Skeletal muscle satellite cell (primary cell): ENCODE data around the gene P2RY8.
"Not testable (repeated sequence)": the region's sequence is repeated elsewhere in the genome, so short reads cannot be mapped to it uniquely, and the experiment has no call there.

ENCODE experiments used
- H3K27me3 ChIP-seq: 2 replicates; pipeline ENCODE4 v1.7.0; 2013; ENCODE audit warnings: low read length; ENCODE audit not compliant: control insufficient read depth, insufficient read depth
- H3K36me3 ChIP-seq: 2 replicates; pipeline ENCODE4 v1.7.0; 2013; ENCODE audit warnings: mild to moderate bottlenecking, control low read depth, low read length; ENCODE audit not compliant: insufficient read depth
- H3K4me1 ChIP-seq: 2 replicates; pipeline ENCODE4 v1.7.0; 2013; ENCODE audit warnings: low read length; ENCODE audit not compliant: control insufficient read depth, insufficient read depth
- H3K4me2 ChIP-seq: 2 replicates; pipeline ENCODE4 v1.7.0; 2013; ENCODE audit warnings: mild to moderate bottlenecking, low read length
- H3K4me3 ChIP-seq: 2 replicates; pipeline ENCODE4 v1.7.0; 2013; ENCODE audit warnings: low read length
- H3K9ac ChIP-seq: 2 replicates; pipeline ENCODE4 v1.7.0; 2013; ENCODE audit warnings: mild to moderate bottlenecking, low read depth, low read length, moderate library complexity
- H3K9me3 ChIP-seq: replicated peaks from 2 replicates; pipeline ENCODE4 v1.7.0; 2013; ENCODE audit warnings: mild to moderate bottlenecking, control low read depth, low read length

The P2RY8 gene

GRCh38 chrX:1451661-1452515 is 85.1 kb downstream of the P2RY8 start:
- no peaks in the 10 kb centered on the region for H3K4me1 ChIP-seq

DNA sequence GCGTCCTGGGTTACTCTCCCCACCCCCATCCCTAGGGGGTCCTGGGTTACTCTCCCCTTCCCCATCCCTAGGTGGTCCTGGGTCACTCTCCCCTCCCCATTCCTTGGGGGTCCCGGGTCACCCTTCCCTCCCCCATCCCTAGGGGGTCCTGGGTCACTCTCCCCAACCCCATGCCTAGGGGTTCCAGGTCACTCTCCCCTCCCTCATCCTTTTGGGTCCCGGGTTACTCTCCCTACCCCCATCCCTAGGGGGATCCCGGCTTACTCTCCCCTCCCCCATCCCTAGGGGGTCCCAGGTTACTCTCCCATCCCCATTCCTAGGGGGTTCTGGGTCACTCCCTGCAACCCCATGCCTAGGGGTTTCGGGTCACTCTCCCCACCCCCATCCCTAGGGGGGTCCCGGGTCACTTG is 85.7 kb downstream of the P2RY8 start:
- Histone ChIP-seq H3K4me1 (no peaks in the 10 kb centered on the region), H3K4me3 (no peak overlapping the region), H3K9ac (no peak overlapping the region), H3K27me3 (peaks cover 4% of the 10 kb centered on the region), H3K9me3 (no peaks in the 10 kb centered on the region), H3K36me3 (no peaks in the 10 kb centered on the region), H3K4me2 (peak overlapping the region; percentile 89)

More at GRCh38 chrX:1451661-1452515, 85.1 kb downstream of the P2RY8 start:
- peak overlapping the region; percentile 98 for H3K4me3 ChIP-seq
- H3K27me3 ChIP-seq = peaks cover 5% of the 10 kb centered on the region
- H3K4me2 ChIP-seq = peak overlapping the region; percentile 89
- no peaks in the 10 kb centered on the region for H3K36me3 ChIP-seq
- H3K9ac ChIP-seq = peak overlapping the region; percentile 96
- H3K9me3 ChIP-seq = no peaks in the 10 kb centered on the region

GRCh38 chrX:1450361-1451161 is 86.4 kb downstream of the P2RY8 start:
- H3K4me1 ChIP-seq = no peaks in the 10 kb centered on the region
- no peak overlapping the region for H3K9ac ChIP-seq
- H3K36me3 ChIP-seq = no peaks in the 10 kb centered on the region
- no peak overlapping the region for H3K4me3 ChIP-seq
- no peak overlapping the region for H3K4me2 ChIP-seq
- H3K9me3 ChIP-seq = no peaks in the 10 kb centered on the region
- no peaks in the 10 kb centered on the region for H3K27me3 ChIP-seq

DNA sequence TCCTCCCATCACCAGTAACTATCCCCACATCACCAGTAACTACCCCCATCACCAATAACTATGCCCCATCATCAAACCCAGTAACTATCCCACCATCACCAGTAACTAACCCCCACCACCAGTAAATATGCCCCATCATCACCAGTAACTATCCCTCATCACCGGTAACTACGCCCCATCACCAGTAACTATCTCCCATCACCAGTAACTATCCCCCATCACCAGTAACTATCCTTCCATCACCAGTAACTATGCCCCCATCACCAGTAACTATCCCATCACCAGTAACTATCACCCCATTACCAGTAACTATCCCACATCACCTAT is 87.2 kb downstream of the P2RY8 start:
- H3K9me3 ChIP-seq = no peaks in the 10 kb centered on the region
- H3K36me3 ChIP-seq = no peaks in the 10 kb centered on the region
- H3K4me2 ChIP-seq = no peak overlapping the region
- H3K27me3 ChIP-seq = no peaks in the 10 kb centered on the region
- H3K4me1 ChIP-seq = no peaks in the 10 kb centered on the region
- no peak overlapping the region for H3K9ac ChIP-seq
- no peak overlapping the region for H3K4me3 ChIP-seq

DNA sequence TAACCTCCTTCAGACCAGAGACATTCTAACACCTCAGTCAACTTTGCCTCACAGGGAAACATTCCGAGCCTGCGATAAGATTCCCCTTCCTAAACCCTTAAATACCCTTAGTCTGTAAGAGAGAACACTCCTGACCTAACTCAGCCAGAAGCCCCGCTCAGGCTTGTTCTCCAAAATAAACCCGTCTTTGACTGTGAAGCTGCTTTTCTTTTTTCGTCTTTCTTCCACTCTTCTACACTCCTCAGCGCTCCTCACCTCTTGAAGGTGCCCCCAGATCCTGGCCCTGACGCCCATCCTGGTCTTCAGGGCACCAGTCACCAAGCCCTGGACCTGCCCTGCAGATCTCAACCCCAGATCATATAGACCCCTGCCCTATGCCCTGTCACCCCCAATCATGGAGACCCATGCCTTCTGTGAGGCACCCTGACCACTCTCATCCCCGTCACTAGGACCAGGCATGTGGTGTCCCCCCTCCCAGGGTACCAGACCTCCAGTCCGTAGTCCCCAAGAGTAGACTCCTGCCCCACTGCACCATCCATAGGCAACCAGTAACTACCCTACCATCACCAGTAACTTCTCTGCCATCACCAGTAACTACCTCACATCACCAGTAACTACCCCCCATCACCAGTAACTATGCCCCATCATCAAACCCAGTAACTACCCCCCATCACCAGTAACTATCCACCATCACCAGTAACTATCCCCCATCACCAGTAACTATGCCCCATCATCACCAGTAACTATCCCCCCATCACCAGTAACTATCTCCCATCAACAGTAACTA is 87.8 kb downstream of the P2RY8 start:
- Histone ChIP-seq H3K4me3 (no peak overlapping the region), H3K4me1 (no peaks in the 10 kb centered on the region), H3K36me3 (no peaks in the 10 kb centered on the region), H3K4me2 (no peak overlapping the region), H3K9me3 (no peaks in the 10 kb centered on the region), H3K9ac (no peak overlapping the region), H3K27me3 (no peaks in the 10 kb centered on the region)

DNA sequence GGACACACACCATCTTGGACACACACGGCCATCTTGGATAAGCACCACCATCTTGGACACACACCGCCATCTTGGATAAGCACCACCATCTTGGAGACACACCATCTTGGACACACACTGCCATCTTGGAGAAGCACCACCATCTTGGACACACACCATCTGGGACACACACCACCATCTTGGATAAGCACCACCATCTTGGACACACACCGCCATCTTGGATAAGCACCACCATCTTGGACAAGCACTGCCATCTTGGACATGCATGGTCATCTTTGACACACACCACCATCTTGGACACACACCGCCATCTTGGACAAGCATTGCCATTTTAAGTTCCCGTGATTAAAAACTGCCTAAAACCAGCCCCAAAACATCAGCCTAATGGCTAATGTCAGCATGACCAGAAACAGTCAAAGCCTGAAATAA is 88.4 kb downstream of the P2RY8 start:
- H3K4me1 ChIP-seq, H3K27me3 ChIP-seq, H3K4me3 ChIP-seq, H3K36me3 ChIP-seq, H3K9me3 ChIP-seq, H3K4me2 ChIP-seq, H3K9ac ChIP-seq: not testable (repeated sequence)

- H3K36me3 ChIP-seq, H3K9me3 ChIP-seq, H3K4me2 ChIP-seq, H3K4me1 ChIP-seq, H3K4me3 ChIP-seq, H3K9ac ChIP-seq, H3K27me3 ChIP-seq: not testable (repeated sequence)
Measured at GRCh38 chrX:1447969-1448572, 88.9 kb downstream of the P2RY8 start.

GRCh38 chrX:1446984-1447968 is 89.7 kb downstream of the P2RY8 start:
- H3K4me3 ChIP-seq, H3K4me2 ChIP-seq, H3K27me3 ChIP-seq, H3K9ac ChIP-seq, H3K9me3 ChIP-seq, H3K36me3 ChIP-seq, H3K4me1 ChIP-seq: not testable (repeated sequence)

GRCh38 chrX:1444561-1445500 is 92.2 kb downstream of the P2RY8 start:
- Histone ChIP-seq H3K9ac (no peak overlapping the region), H3K4me3 (no peak overlapping the region), H3K4me2 (no peak overlapping the region), H3K9me3 (no peaks in the 10 kb centered on the region), H3K27me3 (no peaks in the 10 kb centered on the region), H3K36me3 (no peaks in the 10 kb centered on the region), H3K4me1 (no peaks in the 10 kb centered on the region)
